Measurements from ENCODE around the gene TMA16.

TMA16 gene

GRCh38 chr4:163565226-163566135 is 71.0 kb downstream of the TMA16 start:
- no peak for DNase-seq

GRCh38 chr4:163566257-163566796 is 71.8 kb downstream of the TMA16 start:
- no peak for DNase-seq

GRCh38 chr4:163568843-163569242 is 74.4 kb downstream of the TMA16 start:
- DNase-seq, result no peak
